Keratinocyte (primary cell): ENCODE data around the gene SH3RF2. TPM values are rescaled to one million over a fixed set of nuclear protein-coding genes. Genes with fewer than 3 reads are reported as not detected.

Experiments
- DNase-seq: peaks from one replicate; pipeline ENCODE4 v3.0.0-alpha.2; 2011; ENCODE audit warnings: low read depth, missing footprints, low spot score
- FAIRE-seq: peaks from 2 replicates; lab custom pipeline; 2011; peaks lifted over from hg19 to GRCh38; lab: Jason Lieb, UNC
- H2AFZ ChIP-seq: 2 replicates; pipeline ENCODE4 v1.6.0; 2012; ENCODE audit warnings: low read length, control low read depth, inconsistent platforms; ENCODE audit not compliant: control insufficient read depth
- H3K27ac ChIP-seq: 2 replicates; pipeline ENCODE4 v1.5.1; 2011; ENCODE audit warnings: low read length; ENCODE audit not compliant: control insufficient read depth, insufficient read depth
- H3K27me3 ChIP-seq: 3 replicates; pipeline ENCODE4 v1.6.0; 2011; ENCODE audit warnings: low read length; ENCODE audit not compliant: control insufficient read depth, insufficient read depth; ENCODE audit errors: extremely low read depth
- H3K36me3 ChIP-seq, 2 experiments: 2 replicates in 1 of 2; 3 replicates in 1 of 2; pipeline ENCODE4 v1.5.1; 2011; ENCODE audit warnings: low read length in 2 of 2, mild to moderate bottlenecking in 1 of 2; ENCODE audit not compliant: control insufficient read depth in 2 of 2, insufficient read depth in 2 of 2; ENCODE audit errors: extremely low read depth in 1 of 2
- H3K4me1 ChIP-seq: 3 replicates; pipeline ENCODE4 v1.5.1; 2011; ENCODE audit warnings: low read length; ENCODE audit not compliant: control insufficient read depth, insufficient read depth; ENCODE audit errors: extremely low read depth
- H3K4me2 ChIP-seq: 3 replicates; pipeline ENCODE4 v1.6.0; 2011; ENCODE audit warnings: low read depth, low read length; ENCODE audit not compliant: control insufficient read depth, insufficient read depth; ENCODE audit errors: extremely low read depth
- H3K4me3 ChIP-seq, 3 experiments: fragments of 200-600 bp in 1 of 3; sonication (generic) in 1 of 3; 2 replicates in 2 of 3; 3 replicates in 1 of 3; pipeline ENCODE4 v1.5.1; 2011 to 2016; ENCODE audit warnings: low read length in 3 of 3, mild to moderate bottlenecking in 3 of 3, control low read depth in 2 of 3, inconsistent platforms in 1 of 3, low read depth in 1 of 3, mixed read lengths in 1 of 3, mixed run types in 1 of 3, moderate library complexity in 1 of 3; ENCODE audit not compliant: control insufficient read depth in 2 of 3, insufficient read depth in 2 of 3; ENCODE audit errors: extremely low read depth in 1 of 3
- H3K79me2 ChIP-seq: 2 replicates; pipeline ENCODE4 v1.6.0; 2012; ENCODE audit warnings: low read length; ENCODE audit not compliant: control insufficient read depth, insufficient read depth
- H3K9ac ChIP-seq: 3 replicates; pipeline ENCODE4 v1.6.0; 2011; ENCODE audit warnings: low read length; ENCODE audit not compliant: control insufficient read depth, insufficient read depth; ENCODE audit errors: extremely low read depth
- H3K9me1 ChIP-seq: 3 replicates; pipeline ENCODE4 v1.6.0; 2011; ENCODE audit warnings: low read length; ENCODE audit not compliant: control insufficient read depth, insufficient read depth; ENCODE audit errors: extremely low read depth
- H3K9me3 ChIP-seq: 2 replicates; pipeline ENCODE4 v1.5.1; 2012; ENCODE audit warnings: low read depth, low read length; ENCODE audit not compliant: control insufficient read depth
- H4K20me1 ChIP-seq: 3 replicates; pipeline ENCODE4 v1.6.0; 2011; ENCODE audit warnings: low read length; ENCODE audit not compliant: control insufficient read depth, insufficient read depth; ENCODE audit errors: extremely low read depth
- EZH2 ChIP-seq: IDR thresholded peaks from one replicate; pipeline ENCODE4 v1.6.1; 2012; ENCODE audit warnings: inconsistent platforms, mild to moderate bottlenecking, low read length, moderate library complexity
- dilution Hi-C: fragments of 300-500 bp; cut with MboI; formaldehyde crosslinking; loops from one replicate; pipeline ENCODE4 v1.7.0; 2020; ENCODE audit warnings: low sequenced_read_pairs; ENCODE audit not compliant: extremely low pct_ligation_motif_present
- polyA plus RNA-seq, 5 experiments: library from polyadenylated mRNA; depleted of rRNA in 3 of 5; stranded (reverse) in 3 of 5; stranded (forward) in 1 of 5; unstranded in 1 of 5; fragments of >200 nt; gene quantifications; 1 replicate in 1 of 5; 2 replicates in 3 of 5; 3 replicates in 1 of 5; pipeline versions ENCODE4 v1.2.1 to v1.2.3, GENCODE V29; 2011 to 2012; ENCODE audit warnings: missing spikeins in 2 of 5, low read depth in 1 of 5, low replicate concordance in 1 of 5
- TF ChIP-seq, protein P1 (sequence below), 3 experiments: IDR thresholded peaks in 1 of 3; conservative IDR thresholded peaks in 1 of 3; optimal IDR thresholded peaks in 1 of 3; 2 replicates in 2 of 3; 3 replicates in 1 of 3; pipeline versions ENCODE3 to v1.5.1; 2011; ENCODE audit warnings: low read length in 3 of 3, mild to moderate bottlenecking in 3 of 3, moderate library complexity in 2 of 3, control low read depth in 1 of 3, inconsistent platforms in 1 of 3; ENCODE audit not compliant: insufficient read depth in 2 of 3; ENCODE audit errors: extremely low read depth in 1 of 3

The SH3RF2 gene
- polyA plus RNA-seq, 1 donor (not counting 4 experiments of a cell fraction or from before 2014, with no cell fraction given) = 43.7 TPM

- DNase-seq = no peak
- no peak overlapping the region for H3K4me3 ChIP-seq
- FAIRE-seq = no peak
- no peak for TF ChIP-seq EZH2
- TF ChIP-seq, protein P1, sequence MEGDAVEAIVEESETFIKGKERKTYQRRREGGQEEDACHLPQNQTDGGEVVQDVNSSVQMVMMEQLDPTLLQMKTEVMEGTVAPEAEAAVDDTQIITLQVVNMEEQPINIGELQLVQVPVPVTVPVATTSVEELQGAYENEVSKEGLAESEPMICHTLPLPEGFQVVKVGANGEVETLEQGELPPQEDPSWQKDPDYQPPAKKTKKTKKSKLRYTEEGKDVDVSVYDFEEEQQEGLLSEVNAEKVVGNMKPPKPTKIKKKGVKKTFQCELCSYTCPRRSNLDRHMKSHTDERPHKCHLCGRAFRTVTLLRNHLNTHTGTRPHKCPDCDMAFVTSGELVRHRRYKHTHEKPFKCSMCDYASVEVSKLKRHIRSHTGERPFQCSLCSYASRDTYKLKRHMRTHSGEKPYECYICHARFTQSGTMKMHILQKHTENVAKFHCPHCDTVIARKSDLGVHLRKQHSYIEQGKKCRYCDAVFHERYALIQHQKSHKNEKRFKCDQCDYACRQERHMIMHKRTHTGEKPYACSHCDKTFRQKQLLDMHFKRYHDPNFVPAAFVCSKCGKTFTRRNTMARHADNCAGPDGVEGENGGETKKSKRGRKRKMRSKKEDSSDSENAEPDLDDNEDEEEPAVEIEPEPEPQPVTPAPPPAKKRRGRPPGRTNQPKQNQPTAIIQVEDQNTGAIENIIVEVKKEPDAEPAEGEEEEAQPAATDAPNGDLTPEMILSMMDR (optimal IDR thresholded peaks at IDR 0.05 in 1 of 3, IDR thresholded peaks at IDR 0.05 in 1 of 3, conservative IDR thresholded peaks at IDR 0.05 in 1 of 3; ENCODE audit: extremely low read depth in 1 of 3, insufficient read depth in 2 of 3, low read length in 3 of 3) = no peak
- dilution Hi-C loops = no loop called here
- peaks cover 27% of the 10 kb centered on the region for H3K79me2 ChIP-seq
- H3K27me3 ChIP-seq = no peaks in the 10 kb centered on the region
- no peak overlapping the region for H3K27ac ChIP-seq
- H3K9me1 ChIP-seq = peaks cover 2% of the 10 kb centered on the region
- H3K9ac ChIP-seq = no peak overlapping the region
- no peaks in the 10 kb centered on the region for H3K9me3 ChIP-seq
- H2AFZ ChIP-seq = no peak overlapping the region
- H3K4me2 ChIP-seq = no peak overlapping the region
- H3K36me3 ChIP-seq = peaks cover 7 to 17% of the 10 kb centered on the region in 2 experiments
- H3K4me1 ChIP-seq = peaks cover 4% of the 10 kb centered on the region
- H4K20me1 ChIP-seq = no peaks in the 10 kb centered on the region
Measured at GRCh38 chr5:146034605-146035004, 98.2 kb downstream of the SH3RF2 start.

GRCh38 chr5:146039420-146039819 is 103.0 kb downstream of the SH3RF2 start:
- no peaks in the 10 kb centered on the region for H4K20me1 ChIP-seq
- no peak for DNase-seq
- TF ChIP-seq, protein P1 (optimal IDR thresholded peaks at IDR 0.05 in 1 of 3, IDR thresholded peaks at IDR 0.05 in 1 of 3, conservative IDR thresholded peaks at IDR 0.05 in 1 of 3; ENCODE audit: extremely low read depth in 1 of 3, insufficient read depth in 2 of 3, low read length in 3 of 3) = no peak
- TF ChIP-seq EZH2 = no peak
- no peak overlapping the region for H3K9ac ChIP-seq
- H3K36me3 ChIP-seq = peaks cover 0 to 3% of the 10 kb centered on the region in 2 experiments
- H3K27ac ChIP-seq = no peak overlapping the region
- dilution Hi-C loops = no loop called here
- no peak overlapping the region for H3K4me2 ChIP-seq
- FAIRE-seq = no peak
- no peak overlapping the region for H3K4me3 ChIP-seq
- H3K9me3 ChIP-seq = no peaks in the 10 kb centered on the region
- H2AFZ ChIP-seq = no peak overlapping the region
- H3K79me2 ChIP-seq = peaks cover 8% of the 10 kb centered on the region
- H3K27me3 ChIP-seq = no peaks in the 10 kb centered on the region
- H3K9me1 ChIP-seq = no peaks in the 10 kb centered on the region
- peaks cover 45% of the 10 kb centered on the region for H3K4me1 ChIP-seq
